Activated CD4-positive, CD25-positive, alpha-beta regulatory T cell (primary cell): ENCODE results near the gene CRIM1.

ENCODE experiments used
- DNase-seq, 4 experiments: peaks; one replicate each; lab custom pipeline; 2025; lab: John Stamatoyannopoulos, UW

CRIM1 gene

GRCh38 chr2:36396878-36397539 is 41.4 kb downstream of the CRIM1 start:
- DNase-seq, result no peak

DNA sequence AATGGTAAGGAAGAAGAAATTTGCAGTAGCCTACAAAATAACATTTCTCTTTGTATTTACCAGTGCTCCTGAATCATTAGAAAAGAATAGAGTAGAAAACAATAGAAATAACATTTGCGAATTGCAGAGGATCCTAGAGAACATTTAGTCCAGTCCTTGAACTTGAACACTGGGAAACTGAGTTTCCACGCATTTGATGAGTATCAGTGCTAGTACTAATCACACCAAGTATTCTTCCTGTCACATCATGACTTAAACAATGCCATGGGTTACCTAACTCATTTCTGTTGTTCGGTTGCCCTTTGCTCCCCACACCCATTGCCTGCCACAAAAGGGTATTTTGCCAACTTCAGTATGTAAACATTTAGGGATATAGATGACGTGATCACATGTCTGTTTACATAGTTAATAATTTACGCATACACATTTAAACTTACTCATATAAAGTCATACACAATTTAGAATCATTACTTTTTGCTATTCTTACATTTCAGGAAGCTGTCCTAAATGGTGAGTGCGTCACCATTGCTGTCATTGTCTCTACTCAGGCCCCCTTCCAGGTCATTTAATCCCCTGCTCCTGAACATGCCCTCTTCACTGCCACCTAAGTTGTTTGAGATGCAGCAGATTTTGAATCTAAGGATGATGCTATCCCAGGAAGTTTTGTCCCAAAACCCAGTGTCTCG is 42.3 kb downstream of the CRIM1 start:
- DNase-seq, result no peak

DNA sequence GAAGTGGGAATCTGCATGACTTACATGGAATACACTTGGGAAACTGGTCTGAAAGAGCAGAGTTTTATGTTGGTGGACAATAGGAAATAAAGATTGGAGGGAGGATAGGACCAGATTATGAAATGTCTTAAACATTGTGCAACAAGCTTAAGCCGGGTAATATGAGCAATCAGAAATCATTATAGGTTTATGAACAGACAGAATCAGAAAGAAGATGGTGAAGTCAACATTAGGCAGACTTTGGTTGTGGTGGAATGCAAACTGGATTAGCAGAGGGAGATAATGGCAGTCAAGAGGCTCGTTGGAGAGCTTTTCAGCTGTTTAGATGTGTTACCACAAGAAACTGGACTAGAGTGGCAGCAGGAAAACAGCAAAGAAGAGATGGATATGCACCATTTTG is 43.5 kb downstream of the CRIM1 start:
- DNase-seq, result no peak

GRCh38 chr2:36403675-36404230 is 48.2 kb downstream of the CRIM1 start:
- DNase-seq, result no peak

- DNase-seq, result no peak
Measured at GRCh38 chr2:36404318-36404717, 48.7 kb downstream of the CRIM1 start.

DNA sequence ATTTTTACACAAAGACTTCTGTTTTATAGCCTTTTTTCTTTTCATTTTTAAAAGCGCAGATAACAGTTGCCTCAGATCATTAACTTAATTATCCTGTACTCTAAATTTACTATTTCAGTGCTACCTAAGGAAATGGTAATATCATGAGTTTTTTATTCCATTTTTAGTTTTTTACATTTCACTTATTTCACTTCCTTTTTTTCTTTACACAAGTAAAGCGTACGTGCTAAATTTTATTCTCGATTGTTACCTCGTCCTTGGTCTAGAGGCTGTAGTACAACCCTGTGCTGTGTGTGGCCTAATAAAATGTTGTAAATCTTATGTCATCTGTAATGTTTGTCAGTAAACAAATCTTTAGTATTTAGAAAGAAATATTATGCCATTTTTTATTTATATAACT is 49.2 kb downstream of the CRIM1 start:
- no peak for DNase-seq

- DNase-seq, result no peak
Measured at GRCh38 chr2:36405183-36405582, 49.6 kb downstream of the CRIM1 start.

DNA sequence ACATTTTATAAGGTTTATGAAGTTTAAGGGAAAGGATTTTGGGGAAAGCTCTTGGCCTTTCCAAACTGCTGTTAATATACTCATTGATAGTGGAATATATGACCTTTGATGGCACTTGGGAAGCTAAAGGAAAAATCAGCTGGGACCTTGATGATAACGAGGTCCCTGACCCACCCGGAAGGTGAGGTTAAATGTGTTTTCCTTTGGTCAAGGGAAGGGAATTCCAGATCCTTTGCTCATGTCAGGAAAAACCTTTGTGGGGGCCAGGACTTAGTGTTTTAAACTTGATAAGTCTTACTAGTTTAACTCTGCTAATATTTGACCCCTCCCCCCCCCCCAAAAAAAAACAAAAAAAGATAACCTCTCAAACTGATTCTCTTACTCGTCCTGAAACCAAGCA is 50.7 kb downstream of the CRIM1 start:
- no peak for DNase-seq

DNA sequence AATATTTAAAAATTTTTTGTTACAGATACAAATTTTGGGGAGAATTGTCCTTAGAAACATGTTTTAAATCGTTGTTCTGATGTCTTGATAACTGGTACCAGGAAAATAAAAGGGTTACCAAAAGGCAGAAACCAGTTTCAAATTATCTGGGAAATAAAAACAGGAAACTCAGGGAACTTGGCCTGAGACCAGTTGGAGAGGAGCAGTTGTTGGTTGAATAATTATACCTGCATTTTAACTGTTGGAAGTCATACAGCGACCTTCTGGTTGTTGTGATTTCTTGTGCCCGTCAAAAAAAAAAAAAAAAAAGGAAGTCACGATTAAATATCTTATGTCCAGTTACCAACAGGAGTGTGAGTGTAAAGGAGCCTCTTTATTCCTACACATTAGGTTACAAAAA is 51.8 kb downstream of the CRIM1 start:
- DNase-seq, result no peak

DNA sequence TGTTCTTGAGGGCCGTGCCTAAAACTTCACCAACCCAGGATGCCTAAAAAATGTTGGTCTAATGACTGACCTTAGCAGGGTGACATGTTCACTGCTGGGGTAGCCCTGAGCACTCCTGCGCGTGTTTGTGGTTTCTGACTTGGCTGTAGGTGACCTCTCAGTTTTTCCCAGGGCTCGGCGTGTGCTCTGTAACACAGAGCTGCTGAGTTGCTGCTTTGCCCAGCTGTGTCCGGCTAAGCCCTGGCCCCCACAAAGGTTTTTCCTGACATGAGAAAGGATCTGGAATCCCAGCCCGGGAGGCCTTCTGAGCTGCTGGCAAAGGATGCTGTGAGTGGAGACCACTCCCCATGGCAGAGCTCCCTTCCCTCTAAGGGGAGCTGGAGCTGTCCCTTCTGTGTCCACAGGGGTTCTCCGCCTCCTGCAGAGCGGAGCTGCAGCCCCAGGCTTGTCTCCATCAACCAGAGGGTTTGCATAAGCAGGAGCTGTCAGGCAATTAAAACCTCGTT is 52.7 kb downstream of the CRIM1 start:
- DNase-seq, result no peak

DNA sequence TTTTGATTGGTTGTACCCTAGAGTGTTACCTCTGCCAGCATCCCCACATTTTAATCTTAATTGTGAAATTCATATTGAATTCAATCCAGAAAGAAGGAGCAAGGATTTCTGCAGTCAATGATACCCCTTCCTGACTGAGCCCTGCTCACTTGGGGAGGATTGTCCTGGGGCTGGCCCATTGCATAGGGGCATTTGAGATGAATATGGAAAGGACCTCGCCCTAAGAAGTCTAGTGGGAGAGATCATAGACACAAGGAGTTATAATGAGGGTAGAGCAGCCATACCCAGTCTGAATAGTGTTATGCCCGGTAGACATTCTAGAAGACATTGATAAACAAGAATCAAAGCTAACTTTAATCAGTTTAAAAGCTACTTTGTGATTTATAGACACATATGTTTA is 53.8 kb downstream of the CRIM1 start:
- DNase-seq, result no peak

DNA sequence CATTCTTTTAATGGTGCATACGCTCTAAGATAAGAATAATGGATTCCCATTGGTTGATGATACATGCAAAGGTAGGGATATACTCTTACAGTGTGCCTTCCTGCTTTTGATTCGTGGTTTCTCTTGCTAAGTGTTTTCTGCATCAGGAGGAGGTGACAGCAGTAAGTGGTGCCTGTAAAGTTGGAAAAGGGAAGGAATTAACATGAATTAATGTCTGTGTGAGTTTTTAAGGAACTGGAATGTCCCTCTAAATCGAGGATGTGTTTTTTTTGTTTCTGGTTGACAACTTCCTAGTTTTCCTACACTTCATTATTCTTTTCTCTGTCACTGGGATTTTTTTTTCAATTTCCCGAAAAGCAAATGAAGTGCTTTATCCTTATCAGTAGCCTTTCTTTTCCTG is 54.4 kb downstream of the CRIM1 start:
- DNase-seq, result no peak

DNA sequence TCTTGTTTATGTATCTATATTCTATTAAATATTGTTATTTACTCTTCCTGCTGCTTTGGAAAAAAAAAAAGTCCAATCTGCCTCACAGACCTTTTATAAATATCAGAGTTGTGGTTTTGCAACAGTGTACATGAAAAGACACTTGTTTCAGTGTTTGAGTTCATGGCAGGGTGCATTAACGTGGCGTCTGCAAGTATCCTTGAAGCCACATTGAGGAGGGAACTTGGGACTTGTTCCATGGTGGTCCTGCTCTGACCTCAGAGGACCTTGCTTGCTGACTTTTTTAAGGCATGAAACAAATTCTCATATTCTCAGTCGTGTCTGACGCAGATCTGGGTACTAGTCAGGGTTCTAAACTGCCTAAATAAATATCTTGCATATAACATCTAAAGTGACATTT is 55.1 kb downstream of the CRIM1 start:
- DNase-seq, result no peak

GRCh38 chr2:36411962-36412444 is 56.4 kb downstream of the CRIM1 start:
- no peak for DNase-seq

DNA sequence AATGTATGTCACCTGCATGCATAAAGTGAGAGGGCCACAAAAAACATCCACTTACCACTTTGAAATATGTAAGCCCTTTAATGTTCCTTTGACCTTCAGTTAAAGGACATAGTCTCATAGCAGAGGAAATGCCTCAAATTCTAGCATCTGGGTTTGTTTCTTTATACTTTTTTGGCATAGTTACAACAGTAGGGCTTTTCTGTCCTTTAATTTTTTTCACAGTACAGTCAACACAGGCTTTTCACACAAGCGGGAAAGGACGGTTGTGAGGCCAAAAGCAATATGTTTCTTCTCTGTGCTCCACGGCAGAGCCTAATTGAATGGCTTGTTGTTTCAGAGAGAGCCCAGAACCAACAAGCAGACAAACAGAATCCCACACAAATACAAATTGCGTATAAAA is 57.6 kb downstream of the CRIM1 start:
- DNase-seq, result no peak

DNA sequence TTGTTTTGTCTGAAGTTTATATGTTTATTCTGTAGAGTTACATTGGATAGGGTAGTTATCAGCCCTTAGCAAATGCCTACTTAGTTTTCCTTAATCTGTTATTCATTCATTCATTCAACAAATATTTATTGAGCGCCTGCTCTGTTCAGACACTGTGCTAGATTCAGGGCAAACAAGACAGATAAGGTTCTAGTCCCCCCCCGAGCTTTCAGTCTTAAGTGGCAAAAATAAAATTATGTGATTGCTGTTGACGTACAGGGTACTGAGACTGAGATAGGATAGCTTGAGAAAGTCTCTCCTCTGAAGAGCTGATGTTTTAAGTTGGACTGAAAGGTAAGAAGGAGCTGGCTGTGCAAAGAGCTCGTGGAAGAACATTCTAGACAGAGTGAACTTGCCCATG is 58.7 kb downstream of the CRIM1 start:
- no peak for DNase-seq

DNA sequence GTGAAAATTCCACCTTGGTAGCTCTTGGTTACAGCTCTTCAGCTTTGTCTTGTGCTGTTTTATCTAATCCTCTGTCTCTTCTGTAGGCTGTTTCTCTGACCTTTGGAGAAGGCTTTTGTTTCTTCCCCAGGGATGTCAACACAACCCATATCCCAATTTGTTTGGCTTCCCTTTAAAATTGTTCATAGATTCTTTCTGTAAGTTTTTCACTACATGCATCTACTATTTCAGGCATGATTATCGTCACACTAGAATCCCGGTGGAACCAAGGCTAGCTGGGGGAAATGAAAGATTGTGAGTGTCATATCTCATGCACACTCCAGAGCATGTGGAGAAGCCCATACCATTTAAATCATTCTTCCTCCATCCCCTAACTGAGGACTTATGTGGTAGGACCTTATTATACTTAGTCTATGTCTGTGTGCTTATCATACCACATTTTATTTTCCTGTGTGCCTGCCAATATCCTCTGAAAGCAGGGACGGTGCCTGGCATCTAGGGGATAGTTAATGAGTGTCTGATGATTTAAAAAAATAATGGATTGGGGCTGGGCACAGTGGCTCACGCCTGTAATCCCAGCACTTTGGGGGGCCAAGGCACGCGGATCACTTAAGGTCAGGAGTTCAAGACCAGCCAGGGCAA is 59.9 kb downstream of the CRIM1 start:
- no peak for DNase-seq

- DNase-seq, result no peak
Measured at GRCh38 chr2:36416370-36417165, 61.0 kb downstream of the CRIM1 start.

DNA sequence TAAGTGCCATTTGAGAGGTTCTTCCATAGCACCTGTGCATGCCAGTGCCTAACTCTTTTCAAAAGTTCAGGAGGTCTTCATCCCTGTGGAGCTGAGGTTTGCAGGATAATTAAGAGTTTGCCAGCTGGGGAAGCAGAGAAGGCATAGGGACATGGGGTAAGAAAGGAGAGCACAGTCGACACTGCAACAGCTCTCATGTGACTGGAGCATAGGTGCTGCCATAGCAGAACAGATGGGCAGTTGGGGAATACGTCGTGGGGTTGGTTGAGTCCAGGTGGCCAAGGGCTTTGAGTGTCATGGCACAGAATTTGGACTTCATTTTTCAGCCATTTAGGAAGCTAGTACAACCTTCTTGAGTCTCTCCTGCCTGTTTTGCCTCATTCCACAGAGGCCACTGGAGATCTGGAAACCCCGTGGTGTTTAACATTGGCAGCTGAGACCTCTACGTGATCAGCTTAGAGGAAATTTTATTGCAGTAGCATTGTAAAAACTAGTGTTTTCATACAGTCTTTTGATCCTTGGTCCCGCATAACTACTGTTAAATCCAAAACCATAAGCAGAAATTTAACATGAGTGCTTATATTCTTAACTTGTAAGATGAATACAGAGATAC is 65.1 kb downstream of the CRIM1 start:
- DNase-seq, result no peak

DNA sequence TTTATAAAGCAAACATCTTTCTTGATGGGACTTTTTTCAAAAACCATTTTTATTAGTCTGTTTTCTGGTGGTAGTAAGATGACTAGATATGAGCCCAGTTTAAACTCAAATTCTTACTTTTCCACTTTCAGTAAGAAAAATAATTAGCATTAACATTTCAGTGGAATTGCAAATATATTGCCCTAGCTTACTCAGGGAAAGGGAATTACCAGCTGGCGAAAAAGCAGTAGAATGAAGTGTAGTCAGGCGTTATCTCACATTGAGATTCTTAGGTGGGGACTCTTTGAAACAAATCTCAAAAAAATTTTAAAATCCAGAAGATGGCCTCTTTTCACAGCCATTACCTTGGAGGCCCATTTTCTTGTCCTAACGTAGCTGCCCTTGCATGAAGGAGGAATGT is 65.8 kb downstream of the CRIM1 start:
- DNase-seq, result no peak

- DNase-seq, result no peak
Measured at GRCh38 chr2:36423172-36423571, 67.6 kb downstream of the CRIM1 start.
